ENCODE results near the gene STX1A. TPM values are rescaled to one million over a fixed set of nuclear protein-coding genes. Genes with fewer than 3 reads are reported as not detected.

Gene STX1A
- total and polyA plus RNA-seq, 12 donors: 0.52 to 28.1 (median 5.2) TPM

DNA sequence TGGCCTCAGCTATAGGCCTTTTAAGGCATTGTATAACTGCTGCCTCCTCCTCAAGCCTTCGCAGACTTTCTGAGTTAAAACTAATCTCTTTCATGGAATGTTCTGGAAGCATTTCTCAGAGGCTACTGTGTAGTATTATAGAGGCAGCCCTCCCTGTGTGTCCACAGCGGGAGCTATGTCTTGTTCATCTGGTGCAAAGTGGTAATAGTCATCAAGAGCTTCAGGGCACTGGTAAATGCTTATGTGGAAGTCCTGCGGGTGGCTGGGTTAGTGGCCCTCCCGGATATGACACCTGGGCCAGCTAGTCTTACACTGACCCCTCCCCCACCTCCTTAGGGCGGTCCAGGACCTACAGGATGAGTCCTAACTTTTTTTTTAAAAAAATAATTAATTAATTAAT is 21.3 kb upstream of the STX1A start:
- no peak for DNase-seq
- Histone ChIP-seq H3K4me1 (replicated peaks in 1 of 2) (peaks cover 7 to 8% of the 10 kb centered on the region in 2 donors), H3K9me3 (replicated peaks in 1 of 3) (no peaks in the 10 kb centered on the region), H3K27ac (no peak overlapping the region), H3K36me3 (replicated peaks in 1 of 2) (peaks cover 0 to 3% of the 10 kb centered on the region in 2 donors), H3K27me3 (no peaks in the 10 kb centered on the region), H3K4me3 (no peak overlapping the region)
- TF ChIP-seq POLR2A (IDR thresholded peaks at IDR 0.05): no peak
- TF ChIP-seq, protein P1, sequence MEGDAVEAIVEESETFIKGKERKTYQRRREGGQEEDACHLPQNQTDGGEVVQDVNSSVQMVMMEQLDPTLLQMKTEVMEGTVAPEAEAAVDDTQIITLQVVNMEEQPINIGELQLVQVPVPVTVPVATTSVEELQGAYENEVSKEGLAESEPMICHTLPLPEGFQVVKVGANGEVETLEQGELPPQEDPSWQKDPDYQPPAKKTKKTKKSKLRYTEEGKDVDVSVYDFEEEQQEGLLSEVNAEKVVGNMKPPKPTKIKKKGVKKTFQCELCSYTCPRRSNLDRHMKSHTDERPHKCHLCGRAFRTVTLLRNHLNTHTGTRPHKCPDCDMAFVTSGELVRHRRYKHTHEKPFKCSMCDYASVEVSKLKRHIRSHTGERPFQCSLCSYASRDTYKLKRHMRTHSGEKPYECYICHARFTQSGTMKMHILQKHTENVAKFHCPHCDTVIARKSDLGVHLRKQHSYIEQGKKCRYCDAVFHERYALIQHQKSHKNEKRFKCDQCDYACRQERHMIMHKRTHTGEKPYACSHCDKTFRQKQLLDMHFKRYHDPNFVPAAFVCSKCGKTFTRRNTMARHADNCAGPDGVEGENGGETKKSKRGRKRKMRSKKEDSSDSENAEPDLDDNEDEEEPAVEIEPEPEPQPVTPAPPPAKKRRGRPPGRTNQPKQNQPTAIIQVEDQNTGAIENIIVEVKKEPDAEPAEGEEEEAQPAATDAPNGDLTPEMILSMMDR (IDR thresholded peaks at IDR 0.05): no peak
- intact Hi-C loops (cut with DNase I): loop anchor here in 1 of 2 donors (5.0 kb wide), 1 partner anchor 77 kb away; no protein-coding TSS in a partner anchor
- WGBS, 4 donors: 81 to 89% (median 84%) methylated on average over 5 of the region's 5 CpGs

DNA sequence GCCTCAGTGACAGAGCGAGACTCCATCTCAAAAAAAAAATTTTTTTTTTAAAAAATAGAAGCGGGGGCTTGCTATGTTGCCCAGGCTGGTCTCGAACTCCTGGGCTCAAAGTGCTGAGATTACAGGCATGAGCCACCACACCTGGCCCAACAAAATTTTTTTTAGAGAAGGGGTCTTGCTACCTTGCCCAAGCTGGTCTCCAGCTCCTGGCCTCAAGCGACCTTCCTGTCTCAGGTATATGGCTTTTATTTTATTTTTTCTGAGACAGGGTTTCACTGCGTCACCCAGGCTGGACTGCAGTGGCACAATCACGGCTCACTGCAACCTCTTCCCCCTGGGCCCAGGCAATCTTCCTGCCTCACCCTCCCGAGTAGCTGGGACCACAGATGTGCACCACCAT is 20.7 kb upstream of the STX1A start:
- DNase-seq: no peak
- Histone ChIP-seq H3K27ac (no peak overlapping the region), H3K4me1 (replicated peaks in 1 of 2) (peaks cover 7 to 8% of the 10 kb centered on the region in 2 donors), H3K4me3 (no peak overlapping the region), H3K9me3 (replicated peaks in 1 of 3) (no peaks in the 10 kb centered on the region), H3K27me3 (no peaks in the 10 kb centered on the region), H3K36me3 (replicated peaks in 1 of 2) (peaks cover 0 to 7% of the 10 kb centered on the region in 2 donors)
- intact Hi-C loops (cut with DNase I): loop anchor here in 1 of 2 donors (5.0 kb wide), 1 partner anchor 77 kb away; no protein-coding TSS in a partner anchor
- WGBS, 4 donors: 86 to 96% (median 91%) methylated on average over 7 of the region's 7 CpGs
- no peak for TF ChIP-seq POLR2A (IDR thresholded peaks at IDR 0.05)
- TF ChIP-seq, protein P1 (IDR thresholded peaks at IDR 0.05): no peak

DNA sequence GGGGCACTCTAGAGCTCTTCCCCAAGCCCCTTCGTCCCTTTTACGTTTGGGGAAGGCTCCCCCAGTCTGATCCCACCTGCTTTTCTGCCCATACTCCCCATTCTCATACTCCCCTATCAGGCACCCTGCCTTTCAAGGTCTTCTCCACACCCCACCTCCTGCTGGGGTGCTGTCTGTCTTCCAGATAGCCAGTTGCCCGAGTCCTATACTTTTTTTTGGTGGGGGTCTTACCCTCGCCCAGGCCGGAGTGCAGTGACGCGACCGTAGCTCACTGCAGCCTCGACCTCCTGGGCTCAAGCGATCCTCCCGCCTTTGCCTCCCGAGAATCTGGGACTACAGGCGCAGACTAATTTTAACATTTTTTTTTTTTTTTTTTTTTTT is 19.9 kb upstream of the STX1A start:
- TF ChIP-seq, protein P1 (IDR thresholded peaks at IDR 0.05): no peak
- TF ChIP-seq POLR2A (IDR thresholded peaks at IDR 0.05): no peak
- 34 to 44% (median 41%) methylated on average over 13 of the region's 13 CpGs for WGBS, 4 donors
- intact Hi-C loops (cut with DNase I): no loop called here
- Histone ChIP-seq H3K27me3 (no peaks in the 10 kb centered on the region), H3K9me3 (replicated peaks in 1 of 3) (no peaks in the 10 kb centered on the region), H3K4me3 (peak overlapping the region in 3 of 4 donors; percentile 63 to 95 (median 75)), H3K36me3 (replicated peaks in 1 of 2) (peaks cover 0 to 7% of the 10 kb centered on the region in 2 donors), H3K4me1 (replicated peaks in 1 of 2) (peaks cover 7 to 8% of the 10 kb centered on the region in 2 donors), H3K27ac (peak overlapping the region in 3 of 5 donors; percentile 58 to 87 (median 84))
- peak in 1 of 7 donors; percentile 34 for DNase-seq

DNA sequence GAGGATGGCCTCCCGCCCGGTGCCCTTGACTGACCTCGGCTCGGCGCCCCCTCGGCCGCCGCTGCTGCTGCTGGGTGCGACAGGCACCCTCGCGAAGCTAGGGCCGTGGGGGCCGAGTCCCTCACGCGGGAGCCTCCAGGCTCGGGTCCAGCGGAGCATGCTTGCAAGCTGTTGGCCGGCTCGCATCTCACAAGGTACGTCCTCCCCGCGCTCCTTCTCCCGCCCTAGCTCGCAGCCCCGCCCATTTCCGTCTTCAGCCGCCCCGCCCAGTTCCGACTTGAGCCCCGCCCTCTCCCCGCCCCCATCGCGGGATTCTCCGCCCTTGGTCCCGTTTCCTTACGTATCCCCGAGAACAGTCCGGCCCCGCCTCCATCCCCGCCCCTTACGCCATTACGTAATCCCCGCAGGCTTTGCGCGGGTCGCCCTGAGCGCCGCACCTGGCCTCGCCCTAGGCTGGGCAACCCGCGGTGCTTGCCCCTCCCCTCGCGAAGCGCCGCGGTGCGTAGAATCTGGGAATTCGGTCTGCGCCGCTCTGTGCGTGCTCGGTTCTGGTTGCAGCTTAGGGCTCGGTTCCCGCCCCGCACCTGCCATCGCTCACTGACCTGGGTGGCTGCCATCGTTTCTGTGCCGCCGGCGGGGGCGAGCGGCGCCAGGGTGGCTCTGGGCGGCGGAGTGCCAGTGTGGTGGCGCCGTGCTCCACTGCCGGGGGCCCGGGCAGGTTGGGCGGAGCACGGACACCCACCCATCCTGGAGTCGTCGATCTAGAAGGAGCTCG is 19.3 kb upstream of the STX1A start, which contains the start of gene ABHD11:
Gene ABHD11 (minus strand): TSS at position 191 of the 775 bp plus-strand sequence. CDS start 32 bp downstream, at position 159.
- no peaks in the 10 kb centered on the region for H3K9me3 ChIP-seq (replicated peaks in 1 of 3)
- H3K4me3 ChIP-seq: peak within 1 kb of the TSS; percentile 63 to 95 (median 77)
- no peaks in the 10 kb centered on the region for H3K27me3 ChIP-seq
- H3K36me3 ChIP-seq (replicated peaks in 1 of 2): peaks cover 0 to 7% of the 10 kb centered on the region in 2 donors
- peaks cover 7 to 8% of the 10 kb centered on the region in 2 donors for H3K4me1 ChIP-seq (replicated peaks in 1 of 2)
- peak within 1 kb of the TSS in 4 of 5 donors; percentile 58 to 87 (median 78) for H3K27ac ChIP-seq
- intact Hi-C loops (cut with DNase I): no loop called here
- TF ChIP-seq, protein P1 (IDR thresholded peaks at IDR 0.05): no peak
- peak; percentile 70 to 82 for TF ChIP-seq POLR2A (IDR thresholded peaks at IDR 0.05)
- WGBS, 4 donors: 0 to 2% (median 0%) methylated on average over 16 to 82 of the region's 84 CpGs
- peak; percentile 95 to 99 (median 99) for DNase-seq
